ENCODE results near the gene SETBP1.

DNA sequence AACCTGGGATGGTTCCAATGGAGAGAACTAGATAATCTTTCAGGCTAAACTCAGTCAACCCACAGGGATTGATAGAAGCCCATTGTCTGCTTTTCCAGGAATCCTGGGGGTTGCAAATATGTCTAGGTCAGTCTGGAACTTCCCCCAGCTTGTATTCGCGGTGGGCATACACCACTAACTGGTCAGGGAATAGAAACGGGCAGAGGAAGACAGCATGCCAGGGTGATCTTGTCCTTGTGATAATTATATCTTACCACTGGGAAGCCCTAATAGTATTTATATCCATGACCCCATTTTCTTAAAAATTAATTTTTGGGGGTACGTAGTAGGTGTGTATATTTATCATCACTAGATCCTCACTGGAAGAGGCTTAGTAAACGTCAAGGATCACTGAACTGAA, 101.9 kb downstream of the SETBP1 start:
- TF ChIP-seq, protein P1, sequence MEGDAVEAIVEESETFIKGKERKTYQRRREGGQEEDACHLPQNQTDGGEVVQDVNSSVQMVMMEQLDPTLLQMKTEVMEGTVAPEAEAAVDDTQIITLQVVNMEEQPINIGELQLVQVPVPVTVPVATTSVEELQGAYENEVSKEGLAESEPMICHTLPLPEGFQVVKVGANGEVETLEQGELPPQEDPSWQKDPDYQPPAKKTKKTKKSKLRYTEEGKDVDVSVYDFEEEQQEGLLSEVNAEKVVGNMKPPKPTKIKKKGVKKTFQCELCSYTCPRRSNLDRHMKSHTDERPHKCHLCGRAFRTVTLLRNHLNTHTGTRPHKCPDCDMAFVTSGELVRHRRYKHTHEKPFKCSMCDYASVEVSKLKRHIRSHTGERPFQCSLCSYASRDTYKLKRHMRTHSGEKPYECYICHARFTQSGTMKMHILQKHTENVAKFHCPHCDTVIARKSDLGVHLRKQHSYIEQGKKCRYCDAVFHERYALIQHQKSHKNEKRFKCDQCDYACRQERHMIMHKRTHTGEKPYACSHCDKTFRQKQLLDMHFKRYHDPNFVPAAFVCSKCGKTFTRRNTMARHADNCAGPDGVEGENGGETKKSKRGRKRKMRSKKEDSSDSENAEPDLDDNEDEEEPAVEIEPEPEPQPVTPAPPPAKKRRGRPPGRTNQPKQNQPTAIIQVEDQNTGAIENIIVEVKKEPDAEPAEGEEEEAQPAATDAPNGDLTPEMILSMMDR (tag by site-specific recombination; IDR thresholded peaks at IDR 0.05): no peak
- TF ChIP-seq ZNF132 (tag by site-specific recombination; IDR thresholded peaks at IDR 0.05; ENCODE audit: borderline replicate concordance): no peak
- TF ChIP-seq ZNF274 (IDR thresholded peaks at IDR 0.05; ENCODE audit: low read length): no peak
- no peak for TF ChIP-seq ZNF274 (tag by site-specific recombination; IDR thresholded peaks at IDR 0.05; ENCODE audit: borderline replicate concordance)
- TF ChIP-seq GLI4 (tag by site-specific recombination; IDR thresholded peaks at IDR 0.05): no peak
- TF ChIP-seq, protein P2, sequence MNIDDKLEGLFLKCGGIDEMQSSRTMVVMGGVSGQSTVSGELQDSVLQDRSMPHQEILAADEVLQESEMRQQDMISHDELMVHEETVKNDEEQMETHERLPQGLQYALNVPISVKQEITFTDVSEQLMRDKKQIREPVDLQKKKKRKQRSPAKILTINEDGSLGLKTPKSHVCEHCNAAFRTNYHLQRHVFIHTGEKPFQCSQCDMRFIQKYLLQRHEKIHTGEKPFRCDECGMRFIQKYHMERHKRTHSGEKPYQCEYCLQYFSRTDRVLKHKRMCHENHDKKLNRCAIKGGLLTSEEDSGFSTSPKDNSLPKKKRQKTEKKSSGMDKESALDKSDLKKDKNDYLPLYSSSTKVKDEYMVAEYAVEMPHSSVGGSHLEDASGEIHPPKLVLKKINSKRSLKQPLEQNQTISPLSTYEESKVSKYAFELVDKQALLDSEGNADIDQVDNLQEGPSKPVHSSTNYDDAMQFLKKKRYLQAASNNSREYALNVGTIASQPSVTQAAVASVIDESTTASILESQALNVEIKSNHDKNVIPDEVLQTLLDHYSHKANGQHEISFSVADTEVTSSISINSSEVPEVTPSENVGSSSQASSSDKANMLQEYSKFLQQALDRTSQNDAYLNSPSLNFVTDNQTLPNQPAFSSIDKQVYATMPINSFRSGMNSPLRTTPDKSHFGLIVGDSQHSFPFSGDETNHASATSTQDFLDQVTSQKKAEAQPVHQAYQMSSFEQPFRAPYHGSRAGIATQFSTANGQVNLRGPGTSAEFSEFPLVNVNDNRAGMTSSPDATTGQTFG (tag by site-specific recombination; IDR thresholded peaks at IDR 0.05; ENCODE audit: borderline replicate concordance): no peak
- TF ChIP-seq, protein P3, sequence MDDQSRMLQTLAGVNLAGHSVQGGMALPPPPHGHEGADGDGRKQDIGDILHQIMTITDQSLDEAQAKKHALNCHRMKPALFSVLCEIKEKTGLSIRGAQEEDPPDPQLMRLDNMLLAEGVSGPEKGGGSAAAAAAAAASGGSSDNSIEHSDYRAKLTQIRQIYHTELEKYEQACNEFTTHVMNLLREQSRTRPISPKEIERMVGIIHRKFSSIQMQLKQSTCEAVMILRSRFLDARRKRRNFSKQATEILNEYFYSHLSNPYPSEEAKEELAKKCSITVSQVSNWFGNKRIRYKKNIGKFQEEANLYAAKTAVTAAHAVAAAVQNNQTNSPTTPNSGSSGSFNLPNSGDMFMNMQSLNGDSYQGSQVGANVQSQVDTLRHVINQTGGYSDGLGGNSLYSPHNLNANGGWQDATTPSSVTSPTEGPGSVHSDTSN (CRISPR knock-in tag; IDR thresholded peaks at IDR 0.05): no peak
- TF ChIP-seq ZNF175 (tag by site-specific recombination; IDR thresholded peaks at IDR 0.05): no peak
- no peak for TF ChIP-seq ZNF585B (tag by site-specific recombination; IDR thresholded peaks at IDR 0.05)
- TF ChIP-seq KLF16 (tag by site-specific recombination; IDR thresholded peaks at IDR 0.05): no peak
- TF ChIP-seq TCF7L2 (IDR thresholded peaks at IDR 0.05; ENCODE audit: borderline replicate concordance, low read depth, low read length): no peak
- TF ChIP-seq SETDB1 (IDR thresholded peaks at IDR 0.05; ENCODE audit: insufficient read length, low read length): no peak
- TF ChIP-seq YY1 (tag by site-specific recombination; IDR thresholded peaks at IDR 0.05): no peak
